ENCODE results near the gene GOLGA8M.
A peak's percentile ranks its signal among the peaks of the same experiment; 100 is the strongest.
"Not testable (repeated sequence)": the region's sequence is repeated elsewhere in the genome, so short reads cannot be mapped to it uniquely, and the experiment has no call there.

Gene GOLGA8M

GRCh38 chr15:28712270-28712669, at the start of gene GOLGA8M:
Gene GOLGA8M (minus strand): TSS chr15:28712421. CDS start chr15:28712323, 98 bp downstream.
- DNase-seq (ENCODE audit: low spot score): not testable (repeated sequence)

GRCh38 chr15:28742890-28743289, 30.7 kb upstream of the GOLGA8M start:
- DNase-seq (ENCODE audit: low spot score): not testable (repeated sequence)

GRCh38 chr15:28738590-28739292, 26.5 kb upstream of the GOLGA8M start:
- DNase-seq (ENCODE audit: low spot score): not testable (repeated sequence)

GRCh38 chr15:28738200-28738561, 26.0 kb upstream of the GOLGA8M start:
- not testable (repeated sequence) for DNase-seq (ENCODE audit: low spot score)

GRCh38 chr15:28737521-28738199, 25.4 kb upstream of the GOLGA8M start:
- peak; percentile 15 for DNase-seq (ENCODE audit: low spot score)

- DNase-seq (ENCODE audit: low spot score): not testable (repeated sequence)
Measured at GRCh38 chr15:28728061-28728460, 15.8 kb upstream of the GOLGA8M start.

GRCh38 chr15:28727026-28727425, 14.8 kb upstream of the GOLGA8M start:
- DNase-seq (ENCODE audit: low spot score): not testable (repeated sequence)

- DNase-seq (ENCODE audit: low spot score): no peak
Measured at GRCh38 chr15:28726102-28726501, 13.9 kb upstream of the GOLGA8M start.

- DNase-seq (ENCODE audit: low spot score): no peak
Measured at GRCh38 chr15:28725556-28725955, 13.3 kb upstream of the GOLGA8M start.

- peak; percentile 2 for DNase-seq (ENCODE audit: low spot score)
Measured at GRCh38 chr15:28723986-28724385, 11.8 kb upstream of the GOLGA8M start.

GRCh38 chr15:28719626-28720025, 7.4 kb upstream of the GOLGA8M start:
- not testable (repeated sequence) for DNase-seq (ENCODE audit: low spot score)

GRCh38 chr15:28718576-28718975, 6.4 kb upstream of the GOLGA8M start:
- DNase-seq (ENCODE audit: low spot score): not testable (repeated sequence)

- not testable (repeated sequence) for DNase-seq (ENCODE audit: low spot score)
Measured at GRCh38 chr15:28714176-28714575, 2.0 kb upstream of the GOLGA8M start.

GRCh38 chr15:28703927-28704326, 8.3 kb downstream of the GOLGA8M start:
- peak; percentile 0 for DNase-seq (ENCODE audit: low spot score)

GRCh38 chr15:28702427-28702826, 9.8 kb downstream of the GOLGA8M start:
- DNase-seq (ENCODE audit: low spot score): not testable (repeated sequence)

GRCh38 chr15:28694006-28694751, 18.0 kb downstream of the GOLGA8M start:
- DNase-seq (ENCODE audit: low spot score): not testable (repeated sequence)

- DNase-seq (ENCODE audit: low spot score): not testable (repeated sequence)
Measured at GRCh38 chr15:28693021-28693420, 19.2 kb downstream of the GOLGA8M start.

GRCh38 chr15:28673533-28673932, 38.7 kb downstream of the GOLGA8M start:
- DNase-seq (ENCODE audit: low spot score): not testable (repeated sequence)

- DNase-seq (ENCODE audit: low spot score): not testable (repeated sequence)
Measured at GRCh38 chr15:28672122-28672521, 40.1 kb downstream of the GOLGA8M start.

GRCh38 chr15:28666402-28666801, 45.8 kb downstream of the GOLGA8M start:
- DNase-seq (ENCODE audit: low spot score): not testable (repeated sequence)

GRCh38 chr15:28664575-28664974, 47.6 kb downstream of the GOLGA8M start:
- DNase-seq (ENCODE audit: low spot score): not testable (repeated sequence)

- DNase-seq (ENCODE audit: low spot score): not testable (repeated sequence)
Measured at GRCh38 chr15:28663717-28664116, 48.5 kb downstream of the GOLGA8M start.

- DNase-seq (ENCODE audit: low spot score): not testable (repeated sequence)
Measured at GRCh38 chr15:28660750-28661149, 51.5 kb downstream of the GOLGA8M start.
